ENCODE results near the gene CAMTA1.
"Not testable (repeated sequence)": the region's sequence is repeated elsewhere in the genome, so short reads cannot be mapped to it uniquely, and the experiment has no call there.

The CAMTA1 gene

DNA sequence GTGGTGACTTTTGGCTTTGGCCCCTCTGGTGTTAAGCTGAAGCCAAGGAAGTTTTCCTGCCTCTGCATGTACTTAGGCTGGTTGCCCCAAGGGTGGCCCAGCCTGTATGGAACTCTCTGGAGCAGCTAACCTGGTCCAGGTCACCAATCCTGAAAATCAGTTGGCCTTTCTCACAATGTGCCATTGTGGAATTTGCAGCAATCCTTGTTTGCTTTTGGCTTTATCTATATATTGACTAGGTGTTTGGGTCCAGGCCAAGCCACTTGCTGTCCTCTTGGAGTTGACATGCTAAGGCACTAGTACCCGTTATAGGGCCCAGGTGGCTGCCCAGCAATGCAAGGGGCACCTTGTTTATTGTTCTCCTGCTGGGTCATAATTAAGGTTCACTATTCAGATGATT is 124.6 kb downstream of the CAMTA1 start:
- no peak for DNase-seq

DNA sequence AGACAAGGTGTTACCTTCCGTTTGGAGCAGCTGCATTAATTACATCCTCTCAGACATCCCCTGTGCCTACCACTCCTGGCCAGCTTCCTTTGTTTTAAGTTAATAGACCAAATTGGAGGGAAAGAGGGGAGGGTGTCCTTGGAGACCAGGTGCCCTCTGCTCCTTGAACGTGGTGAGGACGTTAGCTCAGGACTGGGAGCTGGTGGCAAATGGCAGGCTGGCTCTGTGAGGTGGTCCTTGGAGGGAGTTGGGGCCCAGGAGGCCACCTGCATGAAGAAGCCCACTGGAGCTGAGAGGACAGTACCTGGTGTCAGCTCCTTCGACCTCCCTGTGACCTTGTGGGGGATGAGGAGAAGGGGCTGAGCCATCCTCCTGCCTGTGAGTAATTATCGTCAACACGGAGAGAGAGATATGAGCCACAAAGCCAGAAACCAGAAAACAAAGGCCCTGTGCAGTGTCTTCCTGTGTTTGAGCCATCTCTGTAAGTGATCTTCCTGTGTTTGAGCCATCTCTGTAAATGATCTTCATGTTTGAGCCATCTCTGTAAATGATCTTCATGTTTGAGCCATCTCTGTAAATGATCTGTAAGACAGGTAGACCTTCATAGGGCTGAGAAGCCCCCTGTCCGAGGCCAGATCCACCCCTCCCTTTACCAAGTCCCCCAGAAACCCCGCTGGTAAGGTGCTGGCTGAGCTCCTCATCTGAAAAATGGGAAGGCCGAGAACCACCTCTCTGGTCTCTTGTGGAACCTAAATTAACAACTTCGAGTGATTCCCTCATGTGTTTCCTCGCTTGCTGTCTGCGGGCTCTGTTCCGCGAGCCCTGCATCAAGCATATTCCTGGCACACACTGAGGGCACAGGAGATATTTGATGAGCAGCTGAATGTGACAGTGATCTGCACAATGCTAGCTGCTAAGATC is 126.0 kb downstream of the CAMTA1 start:
- no peak for DNase-seq

DNA sequence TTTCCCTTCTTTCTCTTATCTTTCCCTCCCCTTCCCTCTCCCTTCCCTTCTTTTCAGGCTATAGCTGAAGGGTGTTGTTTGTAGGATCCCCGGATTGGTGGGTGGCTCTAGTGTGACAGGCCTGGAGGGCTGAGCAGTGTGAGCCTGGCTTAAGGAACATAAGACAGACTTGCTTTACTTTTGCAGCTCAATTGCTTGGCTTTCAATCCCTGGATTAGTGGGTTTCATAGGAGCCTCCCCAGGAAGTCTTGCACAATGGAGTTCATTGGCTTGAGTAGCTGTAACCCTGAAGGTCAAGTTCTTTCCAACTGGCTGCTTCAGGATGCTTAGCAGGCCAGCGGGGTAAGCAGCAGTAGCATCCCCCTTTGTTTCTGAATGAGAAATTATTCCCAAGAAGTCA is 126.7 kb downstream of the CAMTA1 start:
- DNase-seq = no peak

DNA sequence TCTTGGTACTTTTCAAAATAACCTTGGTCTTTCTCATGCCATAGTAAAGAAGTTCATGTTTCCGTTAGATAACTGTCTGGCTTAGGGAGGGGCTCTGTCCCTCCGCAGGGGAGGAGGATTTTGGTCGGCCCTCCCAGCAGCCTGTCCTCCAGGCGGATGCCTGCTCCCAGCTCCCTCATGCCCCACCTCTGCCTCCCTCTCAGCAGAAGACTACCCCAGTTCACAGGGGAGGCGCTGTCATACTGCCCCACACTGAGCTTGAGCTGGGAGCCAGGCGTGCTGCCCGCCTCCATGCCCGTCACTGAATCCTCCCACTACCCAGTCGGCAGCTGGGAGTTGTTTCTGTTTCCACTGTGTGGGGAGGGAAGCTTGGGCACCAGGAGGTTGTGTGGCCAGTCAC is 127.3 kb downstream of the CAMTA1 start:
- no peak for DNase-seq

DNA sequence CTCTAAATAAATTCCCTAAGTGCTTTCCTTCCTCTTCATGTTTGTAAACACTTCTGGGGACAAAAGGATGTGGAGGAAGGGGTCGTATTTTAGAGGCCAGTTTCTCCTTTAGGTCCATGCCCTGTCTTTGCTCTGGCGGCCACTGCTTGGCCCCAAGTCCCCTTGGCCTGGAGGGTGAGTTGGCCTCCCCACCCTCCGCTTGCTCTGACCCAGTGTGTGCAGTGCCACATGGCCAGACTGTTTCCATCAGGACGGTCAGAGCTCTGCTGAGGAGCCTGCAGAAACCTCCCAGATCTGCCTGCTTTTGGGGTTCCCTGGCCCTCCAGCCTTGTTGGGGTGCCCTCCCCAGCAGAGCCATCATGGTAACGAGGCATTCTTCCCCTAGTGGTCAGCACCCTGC is 127.8 kb downstream of the CAMTA1 start:
- DNase-seq = no peak

DNA sequence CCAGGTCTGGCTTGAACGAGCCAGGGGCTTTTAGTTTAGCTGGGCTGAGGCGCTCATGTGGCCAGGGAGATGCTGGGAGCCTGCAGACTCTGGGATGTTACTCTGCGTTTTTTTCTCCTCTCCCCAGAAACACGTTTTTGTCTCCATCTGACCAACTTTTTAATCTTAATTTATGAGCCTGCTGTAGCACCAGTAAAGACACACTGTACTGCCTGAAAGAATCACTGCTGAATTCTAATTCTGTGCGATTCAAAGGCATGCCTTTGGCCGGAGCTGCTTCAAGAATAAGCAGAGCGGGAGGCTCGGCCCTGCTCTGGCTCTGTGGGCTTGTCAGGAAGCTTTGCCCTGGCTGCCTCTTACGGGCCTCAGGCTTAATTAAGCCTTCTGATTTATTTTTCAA is 129.5 kb downstream of the CAMTA1 start:
- no peak for DNase-seq

DNA sequence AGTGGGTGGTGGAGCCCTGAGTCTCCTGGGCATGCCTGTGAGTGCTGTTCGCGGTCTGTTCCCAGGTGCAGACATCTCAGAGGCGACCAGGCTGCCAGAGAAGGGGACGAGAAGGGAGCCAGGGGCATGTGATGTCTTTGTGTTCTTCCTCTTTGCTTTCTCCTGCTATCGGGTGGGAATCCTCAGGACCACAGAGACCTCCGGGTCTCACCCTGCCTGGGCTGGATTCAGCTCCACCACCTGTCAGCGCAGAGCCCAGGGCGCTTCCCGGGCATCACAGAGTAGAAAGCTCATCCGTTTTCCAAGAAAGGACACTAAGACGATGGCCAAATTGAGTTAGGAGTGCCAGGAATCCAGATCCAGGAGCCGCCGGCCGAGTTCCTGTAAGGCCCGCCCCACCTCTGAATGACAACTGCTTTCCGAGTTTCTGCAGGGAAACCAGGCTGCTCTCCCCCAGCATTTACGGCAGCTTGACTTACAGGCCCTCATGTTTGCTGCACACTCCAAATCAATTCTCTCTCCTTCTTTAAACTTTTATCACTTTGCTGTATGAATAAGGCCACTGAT is 130.8 kb downstream of the CAMTA1 start:
- DNase-seq = no peak

DNA sequence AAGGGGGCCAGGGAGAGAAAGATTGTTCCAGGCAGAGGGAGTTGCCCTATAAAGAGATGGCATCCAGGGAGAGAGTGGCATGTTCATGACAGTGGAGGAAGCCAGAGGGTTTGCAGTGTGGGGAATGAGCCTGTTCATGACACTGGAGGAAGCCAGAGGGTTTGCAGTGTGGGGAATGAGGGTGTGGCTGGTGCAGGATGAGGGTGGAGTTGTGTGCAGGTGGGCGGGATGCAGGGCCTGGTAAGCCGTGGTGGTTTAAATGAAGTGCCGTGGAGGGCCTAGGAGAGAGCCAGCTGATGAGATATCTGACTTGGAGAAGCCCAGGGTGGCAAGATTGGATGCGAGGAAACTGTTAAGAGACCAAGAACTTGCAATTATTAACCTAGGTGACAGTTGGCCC is 131.8 kb downstream of the CAMTA1 start:
- no peak for DNase-seq

DNA sequence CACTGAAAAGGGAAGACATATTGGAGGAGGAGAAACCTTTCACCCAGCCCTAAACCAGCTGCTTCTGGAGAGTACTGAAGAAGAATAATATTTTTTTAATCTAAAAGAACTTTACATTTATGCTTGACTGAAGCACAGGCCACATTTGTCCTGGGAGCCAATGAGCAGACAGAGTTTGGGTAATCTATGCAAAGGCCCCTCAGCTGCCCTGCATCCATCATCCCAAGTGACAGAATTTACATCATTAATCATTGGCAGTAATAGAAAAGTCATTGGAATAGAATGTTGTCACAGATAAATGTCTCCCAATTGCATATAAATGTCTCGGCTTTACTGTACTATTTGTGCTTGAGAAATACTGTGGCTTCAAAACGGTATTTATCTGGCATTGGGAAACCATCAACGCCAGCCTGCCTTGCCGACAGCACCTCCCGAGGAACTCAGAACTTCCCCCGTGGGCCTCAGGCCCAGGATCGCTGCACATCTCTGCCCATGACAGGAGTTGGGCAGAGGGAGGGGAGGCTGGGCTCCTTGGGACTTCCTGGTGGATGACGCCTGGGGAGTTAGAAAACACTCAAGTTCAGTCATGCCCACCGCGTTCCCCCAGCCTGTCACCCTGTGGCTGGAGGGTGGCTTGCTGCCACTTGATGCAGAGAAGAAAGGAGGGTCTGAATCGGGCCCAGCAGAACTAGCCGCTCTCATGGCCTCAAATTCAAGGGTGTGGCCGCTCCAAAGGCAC is 133.1 kb downstream of the CAMTA1 start:
- no peak for DNase-seq

DNA sequence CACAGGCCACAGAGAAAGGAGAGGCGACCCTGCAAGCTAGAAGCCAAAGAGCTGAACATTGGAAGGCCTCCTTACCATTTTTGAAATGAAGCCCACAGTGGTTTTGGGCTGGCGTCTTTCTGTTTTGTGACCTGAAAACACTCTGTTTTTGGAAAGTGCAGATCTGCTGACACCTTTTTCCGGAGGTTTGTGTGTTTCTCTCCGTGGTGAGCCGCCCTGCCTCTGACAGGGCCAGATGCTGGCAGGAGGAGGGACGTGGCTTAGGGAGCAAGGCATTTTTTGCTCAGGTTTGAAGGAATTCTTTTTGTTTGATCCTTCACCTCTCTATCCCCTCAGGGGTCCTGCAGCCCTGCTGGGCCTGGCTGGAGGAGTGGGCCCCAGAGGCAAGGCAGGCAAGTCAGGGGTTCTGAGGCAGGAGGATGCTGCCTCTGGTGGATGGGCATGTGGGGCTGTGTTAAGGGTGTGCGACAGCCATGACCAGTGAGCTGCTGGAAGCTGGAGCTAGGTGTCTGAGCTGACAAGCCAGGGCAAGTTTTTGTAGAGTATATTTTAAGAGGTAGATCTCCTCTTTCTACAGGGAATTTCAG is 133.8 kb downstream of the CAMTA1 start:
- DNase-seq = no peak

DNA sequence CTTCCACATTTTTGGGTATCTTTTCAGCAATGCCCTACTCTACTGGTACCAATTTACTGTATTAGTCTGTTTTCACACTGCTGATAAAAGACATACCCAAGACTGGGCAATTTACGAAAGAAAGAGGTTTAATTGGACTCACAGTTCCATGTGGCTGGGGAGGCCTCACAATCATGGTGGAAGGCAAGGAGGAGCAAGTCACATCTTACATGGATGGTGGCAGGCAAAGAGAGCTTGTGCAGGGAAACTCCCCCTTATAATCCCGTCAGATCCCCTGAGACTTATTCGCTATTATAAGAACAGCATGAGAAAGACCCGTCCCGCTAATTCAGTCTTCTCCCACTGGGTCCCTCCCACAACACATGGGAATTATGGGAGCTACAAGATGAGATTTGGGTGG is 136.3 kb downstream of the CAMTA1 start:
- not testable (repeated sequence) for DNase-seq

DNA sequence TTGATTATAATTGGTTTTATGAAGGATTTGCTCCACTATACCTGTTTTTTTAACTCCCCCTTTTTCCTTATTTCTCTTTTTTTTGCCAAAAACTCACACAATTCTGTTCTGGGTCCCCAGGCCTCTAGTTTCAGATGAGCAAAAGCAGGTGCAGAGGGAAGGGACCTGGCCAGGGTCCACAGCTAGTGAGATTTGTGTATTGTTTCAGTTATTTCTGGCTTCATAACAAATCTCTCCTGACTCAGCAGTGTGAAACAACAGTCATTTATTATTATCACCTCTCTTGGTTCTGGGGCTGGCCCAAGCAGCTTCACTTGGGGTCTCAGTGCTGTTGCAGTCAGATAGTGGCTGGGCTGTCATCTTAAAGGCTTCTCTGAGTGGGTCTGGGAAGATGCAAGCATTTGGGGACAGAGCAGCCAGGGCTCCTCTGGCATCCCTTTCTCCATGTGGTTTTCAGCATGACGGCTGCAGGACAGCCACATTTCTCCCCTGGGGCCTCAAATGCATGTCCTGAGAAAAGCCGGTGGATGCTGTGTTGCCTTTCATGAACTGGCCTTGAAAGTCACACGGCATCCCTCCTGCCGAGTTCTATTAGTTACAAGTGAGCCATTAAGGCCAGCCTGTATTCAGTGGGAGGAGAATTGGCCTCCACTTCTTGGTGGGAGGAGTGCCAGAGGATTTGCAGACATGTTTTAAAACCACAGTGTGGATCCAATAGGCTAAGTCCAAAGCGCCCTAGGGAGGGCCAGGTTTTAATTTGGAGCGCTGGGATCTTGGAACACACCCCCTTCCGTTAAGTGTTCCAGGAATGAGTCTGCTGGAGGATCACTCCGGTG is 137.1 kb downstream of the CAMTA1 start:
- DNase-seq = no peak

DNA sequence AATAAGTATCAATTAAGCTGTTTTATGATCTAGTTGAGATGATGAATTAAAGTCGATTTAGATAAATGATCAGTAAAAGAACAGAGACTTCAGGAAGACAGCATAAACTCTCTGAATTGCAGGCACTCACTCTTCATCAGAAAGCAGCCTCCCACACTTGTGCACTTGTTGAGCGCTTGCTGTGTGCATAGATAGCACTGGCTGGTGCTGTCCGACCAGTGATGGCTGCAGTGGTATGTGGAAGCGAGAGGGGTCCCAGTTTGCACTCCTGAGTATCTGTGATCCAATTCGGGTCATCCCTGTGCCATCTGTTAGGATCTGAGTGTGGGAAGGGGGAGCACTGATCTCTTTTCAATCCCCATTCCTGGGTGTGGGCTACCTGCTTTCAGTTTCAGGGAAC is 137.8 kb downstream of the CAMTA1 start:
- DNase-seq = no peak

DNA sequence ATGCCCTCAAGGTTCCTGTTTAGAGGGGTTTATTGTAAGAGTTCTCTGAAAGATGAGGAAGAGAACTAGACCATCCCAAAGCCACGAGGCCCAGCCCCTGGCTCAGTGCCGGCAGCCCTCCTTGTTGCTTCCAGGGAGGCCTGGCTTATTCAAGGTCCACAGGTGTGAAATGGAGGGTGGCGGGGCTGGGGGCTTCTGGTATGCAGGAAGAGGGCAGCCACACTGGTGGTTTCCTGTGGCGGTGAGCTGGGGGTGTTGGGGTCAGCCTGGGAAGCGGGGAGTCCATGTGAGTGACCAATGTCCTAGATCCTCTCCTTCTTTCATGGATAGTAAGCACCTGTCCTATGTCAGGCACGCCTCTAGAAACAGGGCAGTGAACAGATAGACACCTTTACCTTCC is 138.2 kb downstream of the CAMTA1 start:
- no peak for DNase-seq

DNA sequence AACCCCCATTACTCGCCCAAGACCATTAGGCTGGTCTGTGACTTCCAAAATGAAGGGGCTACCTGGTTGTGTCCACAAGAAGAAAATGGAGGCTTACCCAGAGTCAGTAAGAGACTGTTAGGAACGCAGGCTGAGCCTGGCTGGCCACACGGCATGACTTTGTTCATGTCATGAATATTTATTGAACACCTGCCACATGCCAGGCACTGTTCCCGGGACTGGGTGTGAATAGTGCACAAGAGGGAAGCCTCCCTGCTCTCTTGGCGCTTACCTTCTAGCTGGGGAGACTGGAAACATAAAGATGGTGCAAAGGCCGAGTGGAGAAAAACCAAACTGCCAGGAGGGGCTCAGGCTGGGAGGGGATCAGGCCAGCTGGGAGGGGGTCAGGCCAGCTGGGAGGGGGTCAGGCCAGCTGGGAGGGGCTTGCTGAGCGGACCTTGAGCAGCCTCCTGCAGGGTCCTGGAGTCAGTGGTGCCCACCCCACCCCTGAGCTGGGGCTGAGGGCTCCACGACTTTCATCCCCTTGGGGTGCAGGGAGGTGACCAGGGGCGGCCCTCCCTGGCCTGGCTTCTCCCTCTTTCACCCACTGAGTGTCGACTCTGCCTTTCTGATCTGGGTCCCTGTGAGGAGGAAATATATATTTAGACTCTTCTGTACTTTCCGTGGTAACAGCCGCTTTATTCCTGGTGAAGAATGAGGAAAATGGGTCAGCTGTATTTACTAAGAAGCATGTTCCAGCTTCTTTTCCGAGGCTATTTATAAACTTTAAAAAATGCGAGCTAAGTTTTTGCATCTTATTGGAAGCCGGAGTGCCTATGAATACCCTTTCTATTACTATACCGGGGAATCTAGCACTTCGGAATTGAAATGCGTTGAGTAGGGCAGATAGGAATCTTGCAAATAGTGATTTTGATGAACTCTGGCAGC is 139.0 kb downstream of the CAMTA1 start:
- DNase-seq = no peak

DNA sequence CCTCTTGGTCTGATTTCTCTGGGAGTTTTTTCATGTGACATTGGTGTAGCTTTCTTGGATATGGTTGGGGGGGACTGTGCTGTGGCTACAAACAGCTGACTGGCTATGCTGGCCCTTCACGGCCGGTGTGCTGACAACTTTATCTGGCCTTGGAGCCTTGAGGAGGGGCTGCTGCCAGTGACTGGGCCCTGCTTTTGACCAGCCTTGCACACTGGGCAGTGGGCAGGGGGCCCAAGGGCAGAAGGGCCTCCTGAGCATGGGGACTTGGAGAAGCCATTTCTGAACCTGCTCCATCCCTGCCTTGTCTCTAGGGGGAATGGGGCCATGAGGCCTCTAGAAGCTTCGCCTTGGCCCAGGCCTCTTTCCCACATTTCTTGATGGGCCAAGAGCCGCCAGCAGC is 139.6 kb downstream of the CAMTA1 start:
- no peak for DNase-seq

DNA sequence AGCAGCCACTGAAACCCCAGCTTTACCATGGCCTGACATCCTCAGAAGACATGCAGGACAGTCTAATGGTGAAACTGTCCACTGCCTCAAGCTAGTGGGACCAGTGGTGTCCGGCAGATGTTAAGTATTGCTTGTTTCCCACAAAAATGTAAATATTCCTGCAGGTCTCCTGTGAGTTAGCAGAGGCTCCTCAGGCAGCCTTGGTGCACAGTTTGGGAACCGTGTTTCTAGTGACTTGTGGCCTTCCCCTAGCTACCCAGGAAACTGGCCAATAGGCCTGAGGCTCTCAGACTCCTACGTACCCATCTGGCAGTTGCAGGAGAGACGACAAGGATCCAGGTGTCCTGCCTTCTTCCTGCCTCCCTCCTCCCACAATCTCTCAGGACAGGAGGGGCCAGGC is 142.4 kb downstream of the CAMTA1 start:
- no peak for DNase-seq

DNA sequence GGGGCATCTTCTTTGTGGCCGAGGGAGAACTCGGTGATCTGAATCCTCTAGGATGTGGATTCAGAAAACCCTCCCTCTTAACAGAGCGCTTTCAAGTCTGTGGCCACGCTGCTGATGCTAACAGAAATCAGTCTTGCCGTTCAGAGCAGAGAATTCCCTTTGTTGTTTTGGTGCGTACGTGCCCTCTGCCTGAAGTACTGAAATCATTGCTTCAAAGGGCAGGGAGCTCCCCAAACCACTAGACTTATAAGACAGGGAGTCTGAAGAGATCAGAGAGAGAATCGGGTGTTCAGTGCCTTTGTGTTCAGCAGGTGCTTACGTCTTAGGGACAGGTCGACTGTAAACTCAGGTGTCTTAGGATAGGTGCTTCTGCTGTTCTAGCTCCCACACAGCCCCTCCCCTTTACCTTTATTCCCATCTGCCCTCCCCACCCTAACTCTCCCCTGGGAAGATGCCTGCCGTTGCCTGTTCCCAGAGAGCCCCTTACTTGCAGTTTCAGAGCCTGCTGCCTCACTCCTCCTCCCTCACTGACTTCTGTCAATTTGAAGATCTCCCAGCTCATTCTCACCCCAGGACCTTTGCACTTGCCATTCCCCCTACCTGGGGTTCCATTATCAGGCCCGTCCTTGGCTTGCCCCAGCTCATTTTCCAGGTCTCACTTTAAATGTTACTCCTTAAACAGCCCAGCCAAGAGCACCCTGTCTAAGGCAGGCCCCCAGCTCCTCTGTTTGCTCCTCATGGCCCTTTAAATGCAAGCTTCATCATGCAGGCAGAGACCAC is 143.0 kb downstream of the CAMTA1 start:
- DNase-seq = no peak

DNA sequence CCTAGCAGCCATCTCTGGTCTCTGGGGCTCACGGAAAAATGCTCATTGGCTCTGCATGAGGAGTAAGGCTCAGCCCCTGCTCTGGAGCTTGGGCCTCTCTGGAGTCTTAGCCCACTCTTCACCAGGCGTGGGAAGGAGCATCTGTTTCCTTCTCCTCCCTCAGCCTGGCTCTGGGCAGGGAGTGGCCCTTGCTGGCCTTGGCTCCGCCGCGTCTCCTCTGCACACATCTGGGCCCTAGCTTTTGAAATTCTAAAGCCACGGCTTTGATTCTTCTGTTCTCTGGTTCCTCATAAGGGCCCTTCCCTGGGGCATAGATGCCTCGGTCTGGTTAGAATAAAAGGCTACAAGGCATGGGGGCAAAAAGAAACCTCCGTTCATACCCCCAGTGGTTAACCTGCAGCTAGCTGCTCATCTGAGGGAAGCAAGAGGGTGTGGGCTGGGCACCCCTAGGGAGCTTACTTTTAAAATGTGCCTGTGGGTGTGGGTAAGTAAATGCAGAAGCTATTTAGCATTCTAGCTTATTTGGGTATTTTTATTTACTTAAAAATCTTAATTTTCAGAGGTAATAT is 145.6 kb downstream of the CAMTA1 start:
- no peak for DNase-seq

DNA sequence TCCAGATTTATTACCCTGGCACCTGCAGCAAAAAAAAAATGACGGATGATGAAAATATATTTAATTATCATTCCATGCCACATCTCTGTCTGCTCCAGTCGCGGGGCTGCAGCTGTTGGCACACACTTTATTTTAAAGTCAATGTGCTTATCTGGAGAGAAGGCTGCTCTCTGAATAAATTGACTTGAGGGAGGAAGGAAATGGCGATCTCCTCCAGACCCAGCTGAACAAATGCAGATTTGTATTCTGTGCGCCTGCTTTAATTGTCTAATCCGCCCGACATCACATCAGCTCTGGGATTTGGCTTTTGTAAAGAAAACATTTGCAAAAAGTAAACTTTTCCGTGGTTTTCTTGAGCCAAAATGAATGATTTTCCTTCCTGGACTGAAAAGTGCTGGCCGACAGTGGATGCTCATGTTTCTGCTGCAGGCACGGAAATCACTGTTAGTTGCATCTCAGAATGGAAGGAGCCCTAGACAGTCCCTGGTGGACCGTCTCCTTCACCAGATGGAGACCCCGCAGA is 150.2 kb downstream of the CAMTA1 start:
- DNase-seq = no peak

Measured in T-helper 9 cell (primary cell).